Progenitor cell of endocrine pancreas (in vitro differentiated cells): Measurements from ENCODE around the gene NT5DC1. TPM values are rescaled to one million over a fixed set of nuclear protein-coding genes. Genes with fewer than 3 reads are reported as not detected.

Source experiments
- DNase-seq: peaks from one replicate; pipeline ENCODE4 v3.0.0; 2021; ENCODE audit warnings: low spot score; ENCODE audit not compliant: unreplicated experiment
- H3K27ac Mint-ChIP-seq: 2 replicates; pipeline ENCODE4 v1.8.0; 2021; ENCODE audit warnings: mild to moderate bottlenecking, moderate library complexity, mixed read lengths
- H3K27me3 Mint-ChIP-seq: 2 replicates; pipeline ENCODE4 v1.8.0; 2021; ENCODE audit warnings: mixed read lengths
- H3K36me3 Mint-ChIP-seq: 2 replicates; pipeline ENCODE4 v1.8.0; 2022; ENCODE audit warnings: mixed read lengths; ENCODE audit not compliant: insufficient read depth
- H3K4me1 Mint-ChIP-seq: 2 replicates; pipeline ENCODE4 v1.8.0; 2021; ENCODE audit warnings: low read depth, mixed read lengths
- H3K4me3 Mint-ChIP-seq: 2 replicates; pipeline ENCODE4 v1.8.0; 2021; ENCODE audit warnings: low read depth, mild to moderate bottlenecking, moderate library complexity, mixed read lengths
- H3K9me3 Mint-ChIP-seq: 2 replicates; pipeline ENCODE4 v1.8.0; 2021; ENCODE audit warnings: low read depth, mixed read lengths
- CTCF ChIP-seq: fragments of 200-600 bp; sonication (generic); IDR thresholded peaks from one replicate; pipeline ENCODE4 v1.5.0; 2021; ENCODE audit warnings: antibody characterized with exemption, mild to moderate bottlenecking; ENCODE audit not compliant: unreplicated experiment
- total RNA-seq: library from RNA; stranded (reverse); gene quantifications from 2 replicates; pipeline ENCODE4 v1.2.1, GENCODE V29; 2021

Gene NT5DC1
- total RNA-seq, 1 donor from 2014 or later: 54.9 TPM

GRCh38 chr6:116286773-116287358 is 186.2 kb downstream of the NT5DC1 start:
- H3K4me3 Mint-ChIP-seq: no peak overlapping the region
- no peak overlapping the region for H3K27ac Mint-ChIP-seq
- no peaks in the 10 kb centered on the region for H3K9me3 Mint-ChIP-seq
- TF ChIP-seq CTCF: no peak
- no peaks in the 10 kb centered on the region for H3K27me3 Mint-ChIP-seq
- no peaks in the 10 kb centered on the region for H3K4me1 Mint-ChIP-seq
- no peaks in the 10 kb centered on the region for H3K36me3 Mint-ChIP-seq
- no peak for DNase-seq

GRCh38 chr6:116287689-116288282 is 187.1 kb downstream of the NT5DC1 start:
- Mint-ChIP-seq H3K9me3 (no peaks in the 10 kb centered on the region), H3K36me3 (no peaks in the 10 kb centered on the region), H3K4me1 (no peaks in the 10 kb centered on the region), H3K27ac (no peak overlapping the region), H3K4me3 (no peak overlapping the region), H3K27me3 (no peaks in the 10 kb centered on the region)
- no peak for DNase-seq
- peak; percentile 98 for TF ChIP-seq CTCF

- H3K4me1 Mint-ChIP-seq: no peaks in the 10 kb centered on the region
- no peak for TF ChIP-seq CTCF
- no peak overlapping the region for H3K4me3 Mint-ChIP-seq
- H3K36me3 Mint-ChIP-seq: no peaks in the 10 kb centered on the region
- no peak for DNase-seq
- H3K27me3 Mint-ChIP-seq: no peaks in the 10 kb centered on the region
- no peak overlapping the region for H3K27ac Mint-ChIP-seq
- no peaks in the 10 kb centered on the region for H3K9me3 Mint-ChIP-seq
These were observed 189.2 kb downstream of the NT5DC1 start for GRCh38 chr6:116289876-116290275.

- Mint-ChIP-seq H3K27ac (no peak overlapping the region), H3K4me3 (no peak overlapping the region), H3K4me1 (no peaks in the 10 kb centered on the region), H3K36me3 (no peaks in the 10 kb centered on the region), H3K27me3 (no peaks in the 10 kb centered on the region), H3K9me3 (no peaks in the 10 kb centered on the region)
- TF ChIP-seq CTCF: no peak
- DNase-seq: no peak
These were observed 190.1 kb downstream of the NT5DC1 start for GRCh38 chr6:116290799-116291198.

- no peak overlapping the region for H3K27ac Mint-ChIP-seq
- no peaks in the 10 kb centered on the region for H3K4me1 Mint-ChIP-seq
- no peak for TF ChIP-seq CTCF
- H3K27me3 Mint-ChIP-seq: no peaks in the 10 kb centered on the region
- no peak overlapping the region for H3K4me3 Mint-ChIP-seq
- no peaks in the 10 kb centered on the region for H3K9me3 Mint-ChIP-seq
- no peaks in the 10 kb centered on the region for H3K36me3 Mint-ChIP-seq
- no peak for DNase-seq
These were observed 191.2 kb downstream of the NT5DC1 start for GRCh38 chr6:116291701-116292396.
